GM19035 (cell line): ENCODE results near the gene CELF2.

ENCODE experiments used
- ATAC-seq: cut with Tn5 transposase; IDR thresholded peaks from one replicate; pipeline ENCODE4 v1.9.1; 2021; ENCODE audit not compliant: unreplicated experiment

Gene CELF2

DNA sequence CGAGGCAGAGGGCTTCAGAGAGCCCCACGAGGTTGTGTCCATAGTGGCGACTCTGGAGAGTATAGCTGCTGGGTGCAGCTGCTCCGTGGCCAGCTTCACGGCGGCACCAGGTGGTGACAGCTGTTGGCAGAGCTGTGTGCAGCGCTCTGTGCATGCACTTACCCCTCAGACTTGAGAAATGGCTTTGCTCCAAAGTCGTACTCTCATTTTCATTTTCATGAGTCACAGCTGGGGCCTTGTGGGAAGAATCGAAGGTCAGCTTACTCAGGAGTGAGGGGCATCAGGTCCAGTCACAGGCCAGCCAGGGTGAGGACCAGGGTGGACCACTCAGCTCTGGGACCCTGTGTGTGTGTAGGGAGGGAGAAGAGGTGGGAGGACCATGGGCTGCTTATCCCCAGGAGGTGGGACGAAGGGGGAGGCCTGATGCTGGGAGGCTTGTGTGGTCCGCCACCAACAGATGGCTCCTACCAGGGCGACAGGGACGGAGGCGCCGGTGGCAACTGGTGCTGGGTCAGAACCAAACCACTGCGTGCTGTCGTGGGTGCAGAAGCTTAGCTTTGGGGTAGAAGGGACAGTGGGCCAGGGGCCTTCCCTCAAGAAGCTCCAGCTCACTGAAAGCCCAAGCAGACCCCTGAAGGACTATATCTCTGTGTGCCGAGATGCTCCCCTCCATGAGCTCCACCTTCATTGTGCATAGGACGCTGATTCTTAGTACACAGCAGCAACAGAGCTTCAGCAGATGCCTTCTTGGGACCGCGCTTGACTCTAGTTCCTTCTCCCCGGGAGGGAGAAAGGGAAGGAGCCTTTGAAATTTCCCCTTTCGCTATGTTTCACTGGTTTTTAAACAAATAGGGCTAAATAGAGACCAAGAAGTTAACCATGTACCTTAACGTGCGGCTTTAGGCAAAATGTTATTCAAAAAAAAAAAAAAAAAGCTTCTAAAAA is 225.0 kb downstream of the CELF2 start:
- ATAC-seq, result peak; percentile 61

DNA sequence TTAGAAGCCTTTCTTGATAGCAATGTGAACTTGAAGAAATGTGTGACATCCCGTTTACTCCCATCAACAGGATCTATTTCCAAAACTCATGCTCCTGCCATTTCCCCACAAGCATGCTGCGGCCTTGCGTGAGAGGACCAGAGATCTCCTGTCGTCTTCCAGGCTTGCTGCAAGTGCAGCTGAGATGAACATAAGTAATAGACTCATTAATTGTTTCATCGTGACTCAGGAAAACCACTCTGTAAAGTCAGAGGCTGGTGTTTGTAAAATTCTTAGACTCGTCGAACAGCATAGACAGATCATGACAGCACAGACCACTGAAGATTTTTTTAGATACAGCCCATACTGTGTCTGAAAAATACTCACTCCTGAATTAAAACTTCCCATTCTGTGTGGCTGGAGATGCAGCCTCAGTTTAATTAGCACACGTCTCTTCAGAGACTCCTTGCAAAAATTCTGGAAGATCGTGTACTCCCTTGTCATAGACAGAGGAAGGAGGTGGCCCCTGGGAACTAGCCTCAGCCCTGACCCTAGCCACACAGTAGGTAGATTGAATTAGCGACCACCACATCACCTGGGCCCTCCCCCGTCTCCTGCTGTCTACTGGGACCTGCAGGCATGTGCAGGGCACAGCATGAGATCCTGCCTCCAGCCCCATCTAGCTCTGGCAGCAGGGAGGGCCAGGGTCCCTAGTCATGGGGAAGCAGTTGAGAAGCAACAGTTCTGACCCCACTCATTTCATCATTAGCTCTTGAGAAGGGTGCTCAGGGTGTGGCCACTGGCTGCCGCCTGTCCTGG is 226.0 kb downstream of the CELF2 start:
- no peak for ATAC-seq

DNA sequence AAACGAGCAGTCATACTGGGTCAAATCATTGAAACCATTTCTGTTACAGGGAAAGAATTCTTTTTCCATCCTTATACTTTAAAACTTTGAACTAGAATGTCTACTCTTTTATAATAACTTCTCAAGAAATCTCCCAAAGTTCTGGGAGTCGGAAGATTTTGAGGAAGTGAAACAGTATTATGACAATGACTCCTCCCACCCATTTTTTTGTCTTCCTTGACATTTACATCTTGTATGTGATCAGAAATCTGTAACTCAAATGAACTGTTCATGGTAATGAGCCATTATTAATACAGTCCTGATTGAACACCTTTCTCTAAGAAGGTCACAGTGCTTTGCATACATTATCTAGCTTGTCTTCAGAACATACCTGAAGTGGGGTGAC is 227.4 kb downstream of the CELF2 start:
- peak; percentile 14 for ATAC-seq

DNA sequence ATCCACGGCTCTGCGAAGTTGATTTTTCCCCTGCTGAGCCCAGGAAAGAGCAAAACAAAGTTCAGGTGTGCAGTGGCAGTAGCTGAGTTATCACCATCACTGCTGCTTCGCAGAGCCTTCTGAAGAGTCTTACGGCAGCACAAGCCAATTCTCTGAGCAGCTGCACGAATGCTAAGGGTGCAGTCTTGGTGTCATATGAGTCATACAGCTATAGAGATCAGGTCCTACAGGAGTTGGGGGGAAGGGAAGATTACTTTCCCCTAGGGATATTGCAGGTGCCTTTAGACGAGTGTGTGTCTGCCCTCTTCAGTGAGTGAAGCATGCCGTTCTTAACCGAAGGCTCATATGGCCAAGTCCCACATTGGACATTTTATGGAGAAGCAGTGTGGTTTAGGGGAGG is 227.8 kb downstream of the CELF2 start:
- ATAC-seq, result peak; percentile 50

DNA sequence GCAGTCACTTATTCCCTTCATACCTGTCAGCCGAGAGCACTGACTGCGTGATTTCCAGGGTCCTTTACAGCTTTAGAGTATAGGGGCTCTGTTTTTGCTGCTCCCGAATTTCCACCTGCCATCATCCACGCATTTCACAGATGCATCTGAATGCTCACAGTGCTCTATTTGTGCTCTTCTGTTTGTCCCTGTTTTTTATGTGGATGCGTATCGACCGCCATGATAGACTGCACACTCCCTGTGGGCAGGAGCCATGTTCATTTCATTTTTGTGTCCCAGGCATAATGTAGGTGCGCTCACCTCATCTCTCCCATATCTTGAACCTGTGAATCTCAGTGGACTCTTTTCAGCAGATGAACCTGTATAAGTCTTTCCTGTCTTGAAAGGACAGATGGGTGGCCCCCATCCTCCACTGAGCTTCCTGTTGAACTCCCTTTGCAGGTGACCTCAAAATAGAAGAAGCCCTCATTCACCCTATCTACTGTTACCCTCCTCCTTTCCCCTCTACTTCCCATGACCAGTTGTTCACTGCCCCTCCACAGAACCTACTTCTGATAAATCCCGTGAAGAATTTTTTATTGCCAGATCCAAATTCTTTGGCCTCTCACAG is 228.4 kb downstream of the CELF2 start:
- no peak for ATAC-seq

DNA sequence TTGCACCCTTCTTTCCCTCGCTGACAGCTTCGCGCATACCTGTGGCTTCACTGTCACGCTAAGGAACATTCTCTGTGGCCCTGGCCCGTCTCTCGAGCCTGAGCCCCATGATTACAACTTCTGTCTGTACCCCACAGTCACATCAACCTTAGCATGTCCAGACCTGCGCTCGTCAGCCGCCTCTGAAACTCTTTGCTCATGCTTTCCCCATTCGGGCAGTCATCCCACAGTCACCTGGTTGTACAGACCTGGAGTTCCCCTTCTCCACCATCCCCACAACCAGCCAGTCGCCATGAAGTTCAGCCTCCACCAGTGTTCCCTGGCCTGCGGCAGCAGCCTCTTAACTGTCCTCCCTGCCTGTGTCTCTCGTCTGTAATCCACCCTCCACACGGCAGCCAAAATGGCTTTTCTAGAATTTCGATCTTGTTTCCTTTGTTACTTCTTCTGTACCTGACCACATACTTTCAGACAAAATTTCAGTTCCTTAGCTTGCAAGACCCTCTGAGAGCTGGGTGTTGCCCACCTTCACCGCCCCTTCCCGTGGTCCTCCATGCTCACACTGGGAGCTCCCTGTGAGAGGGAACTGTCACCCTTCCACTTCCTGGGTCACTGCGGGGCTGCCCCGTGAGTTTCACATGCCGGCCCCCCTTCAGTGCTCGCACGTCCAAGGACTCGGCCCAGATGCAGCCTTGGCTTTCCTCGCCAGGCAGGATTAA is 229.2 kb downstream of the CELF2 start:
- ATAC-seq, result no peak

DNA sequence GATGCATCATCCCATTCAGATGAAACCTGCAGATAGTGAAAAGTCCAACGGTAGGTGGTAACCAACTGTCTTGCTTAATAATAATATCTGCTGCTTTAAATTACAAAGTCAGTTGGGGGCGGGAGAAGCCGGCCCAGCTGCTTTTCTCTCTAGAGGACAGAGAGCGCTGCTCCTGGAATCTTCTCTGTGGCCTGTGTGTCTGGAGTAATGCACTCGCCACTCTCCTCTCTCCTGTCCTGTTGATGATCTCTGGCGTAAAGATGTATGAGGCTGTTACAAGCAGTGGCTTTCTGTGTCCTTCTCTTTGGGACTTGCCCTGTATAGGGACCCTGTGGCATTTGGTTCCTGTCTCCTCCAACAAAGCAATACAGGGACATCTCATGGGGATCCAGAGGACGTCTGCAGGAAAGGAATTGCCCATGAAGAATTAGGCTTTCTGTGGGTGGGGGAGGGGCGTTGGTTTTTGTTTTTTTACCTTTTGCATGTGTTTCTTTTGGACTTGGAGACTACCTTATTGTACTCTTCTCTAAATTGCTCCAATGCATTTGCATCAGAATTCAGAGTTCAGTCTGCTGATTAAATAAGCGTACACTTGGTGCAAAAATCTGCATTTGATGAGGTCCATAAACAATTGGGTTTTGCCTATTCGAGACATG is 231.6 kb downstream of the CELF2 start:
- ATAC-seq, result no peak

DNA sequence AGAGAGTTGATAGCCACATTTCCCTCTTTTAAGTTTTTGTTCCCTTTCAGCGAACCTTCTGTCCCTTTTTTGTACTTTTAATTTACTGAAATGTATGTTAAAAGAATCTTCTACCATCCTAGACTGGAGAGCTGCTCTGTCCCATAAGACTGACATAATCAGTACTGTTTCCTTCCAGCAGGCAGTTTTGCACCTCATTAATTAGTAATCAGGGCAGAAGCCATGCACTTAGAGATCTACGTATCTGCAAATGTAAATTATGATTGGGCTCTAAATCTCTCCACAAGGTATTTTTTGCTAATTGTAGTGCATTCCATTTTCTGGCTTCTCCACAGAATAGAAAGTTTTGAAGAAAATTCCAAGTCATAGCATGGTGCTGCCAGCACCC is 232.1 kb downstream of the CELF2 start:
- no peak for ATAC-seq

DNA sequence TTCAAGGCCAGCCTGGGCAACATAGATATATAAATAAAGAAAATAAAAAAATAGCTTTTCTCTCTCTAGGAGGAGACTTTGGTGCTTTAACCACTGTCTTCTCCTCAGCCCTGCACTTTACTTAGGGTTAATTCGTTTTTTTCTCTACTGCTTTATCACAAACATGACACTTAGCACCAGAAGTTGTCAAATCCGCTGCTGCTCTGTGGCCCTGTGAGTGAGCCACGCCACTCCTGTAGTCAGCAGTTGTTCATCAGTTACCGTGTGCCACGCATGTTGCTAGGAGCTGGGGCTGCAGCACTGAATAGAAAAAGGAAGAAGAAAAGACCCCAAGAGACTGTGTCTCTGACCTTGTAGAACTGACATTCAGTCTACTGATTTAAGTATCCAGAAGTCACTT is 232.6 kb downstream of the CELF2 start:
- ATAC-seq, result no peak

DNA sequence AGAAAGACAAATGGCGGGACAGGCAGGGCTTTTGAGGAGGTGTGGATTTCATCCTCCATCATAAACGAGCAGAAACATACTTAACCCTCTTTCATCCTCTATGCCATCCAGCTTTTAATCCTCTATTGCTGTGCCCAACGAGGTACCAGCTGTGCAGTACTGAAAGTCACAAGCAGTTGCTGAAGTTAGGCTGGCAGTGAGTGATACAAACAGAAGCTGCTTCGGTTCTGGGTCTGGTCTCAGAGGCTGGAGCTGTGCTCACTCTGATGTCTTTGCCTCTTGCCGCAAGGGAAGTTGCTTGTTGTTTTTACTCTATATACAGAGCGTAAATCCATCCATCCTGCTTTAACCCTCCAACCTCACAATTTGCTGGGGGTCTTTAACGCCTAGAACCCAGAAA is 235.2 kb downstream of the CELF2 start:
- ATAC-seq, result no peak

DNA sequence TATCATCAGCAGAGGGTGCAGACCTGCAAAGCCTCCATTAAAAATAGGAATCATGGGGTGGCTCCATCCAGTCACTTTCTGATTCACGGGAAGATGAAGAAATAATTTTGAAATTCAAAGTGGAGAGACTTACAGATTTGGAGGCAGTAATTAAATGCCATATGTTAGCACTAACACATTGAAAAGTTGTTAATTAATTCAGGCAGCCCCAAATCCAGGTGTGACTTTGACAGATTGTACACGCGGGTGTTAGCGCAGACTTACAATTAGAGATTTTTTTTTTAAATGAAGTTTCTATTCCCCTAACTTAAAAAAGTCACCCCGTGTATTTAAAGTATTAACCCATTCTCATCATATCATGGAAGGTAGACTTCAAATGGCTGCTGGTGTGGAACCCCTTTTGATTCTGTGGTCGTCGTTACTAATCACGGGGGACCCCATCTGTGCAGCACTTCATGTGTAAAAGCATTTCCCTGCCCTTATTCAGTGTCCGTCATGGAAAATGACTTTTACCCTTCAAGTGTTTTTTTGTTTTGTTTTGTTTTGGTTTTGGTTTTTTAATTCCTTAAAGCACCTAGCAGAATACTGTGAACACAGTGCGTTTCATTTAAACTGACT is 235.8 kb downstream of the CELF2 start:
- ATAC-seq, result no peak

DNA sequence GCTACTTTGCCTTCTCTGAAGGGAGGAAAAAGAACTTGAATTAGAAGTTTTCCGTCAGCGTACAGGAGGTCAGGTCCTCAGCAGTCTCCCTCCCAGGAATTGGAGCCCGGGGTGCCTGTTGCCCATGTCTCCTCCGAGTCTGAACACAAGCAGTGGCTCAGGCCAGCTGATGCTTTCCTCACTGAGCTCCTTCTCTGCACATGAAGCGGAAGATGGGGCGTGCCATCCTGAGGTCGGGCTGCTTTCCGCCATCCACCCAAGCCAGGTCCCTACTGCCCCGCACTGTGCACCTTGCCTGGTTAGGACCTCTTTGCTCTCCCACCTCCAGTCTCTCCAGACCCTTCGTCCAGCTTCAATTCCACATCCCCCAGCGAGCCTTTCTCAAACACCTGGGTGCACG is 237.5 kb downstream of the CELF2 start:
- no peak for ATAC-seq

DNA sequence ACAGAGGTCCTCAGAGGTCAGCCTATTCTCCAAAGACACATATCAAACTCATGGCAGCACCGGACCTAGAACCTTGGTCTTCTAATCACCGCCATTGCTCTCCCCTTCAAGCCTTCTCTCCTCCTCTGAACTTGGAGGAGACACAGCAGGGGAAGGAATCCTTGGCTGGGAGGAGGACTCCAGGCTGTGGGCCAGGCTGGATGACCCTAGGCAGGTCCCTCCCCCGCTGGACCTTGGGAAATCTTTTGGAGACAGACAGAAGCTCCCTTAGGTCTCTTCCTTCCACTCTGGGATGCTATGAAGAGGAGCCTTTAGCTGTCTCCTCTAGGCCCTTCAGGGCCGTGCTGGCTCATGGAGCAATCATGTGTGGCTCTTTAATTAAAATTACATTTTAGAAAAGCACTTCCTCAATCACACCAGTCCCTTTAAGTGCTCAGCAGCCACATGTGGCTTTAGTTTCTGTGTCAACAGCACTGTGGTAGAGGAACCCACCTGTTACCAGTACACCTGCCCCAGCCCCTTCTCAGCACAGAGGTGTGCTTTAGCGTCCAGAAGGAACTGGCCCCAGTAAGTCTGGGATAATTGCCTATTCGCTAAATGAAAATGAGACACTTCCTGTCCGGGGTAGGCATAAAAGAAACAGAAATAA is 238.2 kb downstream of the CELF2 start:
- peak; percentile 44 for ATAC-seq

DNA sequence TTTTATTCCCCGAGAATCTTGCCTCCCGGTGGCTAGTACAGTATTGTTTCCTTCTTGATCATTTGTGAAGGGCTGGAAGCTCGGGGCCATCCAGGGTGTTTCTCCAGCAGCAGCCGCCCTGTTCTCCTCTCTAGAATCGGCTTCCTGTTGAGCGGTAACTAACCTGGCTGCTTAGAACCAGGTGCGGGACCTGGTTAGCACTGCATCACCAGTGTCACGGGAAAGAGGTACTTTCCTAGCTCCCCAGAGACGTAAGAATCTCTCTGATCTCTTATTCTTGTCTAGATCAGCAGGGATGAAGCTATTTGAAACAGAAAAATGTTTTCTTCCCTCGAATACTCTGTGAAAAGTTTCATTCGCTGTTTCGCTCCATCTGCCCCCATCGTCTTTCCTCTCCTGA is 239.2 kb downstream of the CELF2 start:
- no peak for ATAC-seq

DNA sequence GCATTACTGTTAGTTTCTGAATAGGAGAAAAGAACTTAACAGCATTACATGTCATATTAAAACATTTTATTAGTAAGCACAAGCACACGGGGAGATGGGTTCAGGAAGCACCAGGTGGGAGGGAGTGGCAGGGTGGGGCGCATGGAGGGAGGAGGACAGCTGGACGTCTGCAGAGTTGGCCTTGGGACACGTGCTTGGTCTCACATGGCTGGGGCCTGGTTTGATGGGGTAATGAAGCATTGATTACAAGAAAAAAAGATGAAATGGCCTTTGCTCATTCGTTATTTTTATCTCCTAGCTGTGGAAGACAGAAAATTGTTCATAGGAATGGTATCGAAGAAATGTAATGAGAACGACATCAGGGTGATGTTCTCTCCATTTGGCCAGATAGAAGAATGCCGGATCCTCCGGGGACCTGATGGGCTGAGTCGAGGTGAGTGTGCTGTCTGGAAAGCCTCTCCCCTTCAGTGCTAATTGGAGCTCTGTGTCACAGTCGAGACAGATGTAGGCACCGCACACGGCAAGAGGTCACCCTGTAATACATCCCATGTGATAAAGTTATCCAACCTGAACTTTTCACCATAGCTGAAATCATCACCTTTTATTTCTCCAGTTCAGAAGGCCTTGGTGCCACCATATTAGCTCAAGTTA is 239.9 kb downstream of the CELF2 start:
- ATAC-seq, result no peak

DNA sequence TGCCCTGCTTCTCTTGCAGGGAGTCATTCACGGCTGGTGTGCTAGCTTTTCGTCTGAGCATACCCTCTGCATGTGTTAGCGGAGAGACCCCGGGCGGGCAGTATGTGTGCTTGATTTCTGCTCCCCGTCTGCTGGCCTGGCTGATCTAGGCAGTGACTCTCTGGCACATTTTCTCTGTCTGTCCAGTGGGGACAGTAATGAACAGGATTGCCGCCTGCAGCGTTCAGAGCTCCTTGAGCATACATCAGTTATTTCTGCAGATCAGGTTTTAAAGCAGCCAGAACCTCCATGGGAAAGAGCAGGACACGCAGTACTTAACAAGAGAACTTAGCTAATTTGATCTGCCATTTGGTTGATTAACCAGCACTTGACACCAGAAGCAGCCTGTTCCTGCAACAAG is 242.5 kb downstream of the CELF2 start:
- no peak for ATAC-seq

DNA sequence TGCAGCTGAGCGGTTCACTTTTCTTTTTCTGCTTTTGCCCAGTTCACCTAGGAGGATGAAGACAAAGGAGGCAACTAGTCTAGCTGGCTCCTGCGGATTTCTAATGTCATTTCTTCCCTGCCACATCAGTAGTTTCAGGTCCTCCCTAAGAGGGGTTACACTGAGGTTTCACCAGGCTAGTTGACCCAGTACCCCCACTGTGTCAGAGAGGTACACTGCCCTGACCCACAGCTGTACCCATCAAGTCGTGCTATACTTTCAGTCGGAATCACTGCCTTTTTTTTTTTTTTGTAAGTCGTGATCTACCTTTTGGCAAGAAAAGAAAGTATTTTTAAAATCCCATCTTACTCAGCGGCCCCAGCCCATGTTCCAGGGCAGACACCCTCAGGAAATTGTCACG is 243.5 kb downstream of the CELF2 start:
- ATAC-seq, result no peak

DNA sequence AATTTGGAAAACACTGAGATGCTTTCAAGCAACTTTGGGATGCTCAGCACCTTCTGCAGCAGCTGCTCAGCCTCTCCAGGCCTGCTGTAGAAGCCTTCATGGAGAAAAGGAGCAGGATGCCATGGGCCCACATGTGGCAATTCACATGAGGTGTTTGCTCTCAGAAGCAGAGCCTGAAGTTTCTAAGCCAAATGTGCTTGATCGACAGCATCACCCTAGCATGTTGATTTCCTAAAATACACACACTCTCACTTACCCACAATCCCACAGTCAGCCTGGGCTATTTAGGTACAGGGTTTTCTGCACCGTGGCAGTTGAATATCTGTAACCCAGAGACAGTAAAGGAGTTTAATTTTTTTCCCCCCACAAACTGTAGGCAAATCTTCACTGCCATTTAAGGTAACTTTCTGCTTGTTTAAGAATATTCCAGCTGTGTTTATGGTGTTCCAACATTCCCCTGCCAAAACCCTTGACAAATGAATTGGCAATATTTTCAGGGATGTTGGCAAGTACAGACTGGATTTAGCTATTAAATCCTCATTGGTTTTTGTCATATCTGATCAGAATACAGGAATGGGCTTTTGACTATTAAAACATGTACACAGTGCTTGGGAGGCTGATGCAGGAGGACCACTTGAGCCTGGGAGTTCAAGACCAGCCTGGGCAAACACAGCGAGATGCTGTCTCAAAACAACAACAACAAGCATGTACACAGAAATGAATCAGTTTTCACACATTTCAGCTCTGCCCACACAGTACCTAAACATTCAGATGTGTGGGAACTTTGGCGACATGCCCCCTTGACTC is 244.2 kb downstream of the CELF2 start:
- no peak for ATAC-seq
